HUES6 (cell line): Measurements from ENCODE around the gene SLC33A1.
"Not testable (repeated sequence)": the region's sequence is repeated elsewhere in the genome, so short reads cannot be mapped to it uniquely, and the experiment has no call there.

Experiments used
- H3K27ac ChIP-seq: 2 replicates; pipeline ENCODE4 v1.7.0; 2013; ENCODE audit warnings: low read depth, mild to moderate bottlenecking, low read length, inconsistent platforms
- H3K27me3 ChIP-seq: 2 replicates; pipeline ENCODE4 v1.6.1; 2013; ENCODE audit warnings: low read length; ENCODE audit not compliant: control insufficient read depth, insufficient read depth
- H3K36me3 ChIP-seq: 2 replicates; pipeline ENCODE4 v1.6.1; 2013; ENCODE audit warnings: low read length; ENCODE audit not compliant: control insufficient read depth, insufficient read depth
- H3K4me1 ChIP-seq: 2 replicates; pipeline ENCODE4 v1.6.1; 2013; ENCODE audit warnings: low read length; ENCODE audit not compliant: control insufficient read depth, insufficient read depth
- H3K4me3 ChIP-seq: 2 replicates; pipeline ENCODE4 v1.5.1; 2013; ENCODE audit warnings: low read depth, low read length
- H3K9ac ChIP-seq: one replicate; pipeline ENCODE4 v1.6.1; 2013; ENCODE audit warnings: mild to moderate bottlenecking, low read length
- H3K9me3 ChIP-seq: 2 replicates; pipeline ENCODE4 v1.6.1; 2013; ENCODE audit warnings: low read depth, low read length; ENCODE audit not compliant: control insufficient read depth, insufficient read depth

SLC33A1 gene

DNA sequence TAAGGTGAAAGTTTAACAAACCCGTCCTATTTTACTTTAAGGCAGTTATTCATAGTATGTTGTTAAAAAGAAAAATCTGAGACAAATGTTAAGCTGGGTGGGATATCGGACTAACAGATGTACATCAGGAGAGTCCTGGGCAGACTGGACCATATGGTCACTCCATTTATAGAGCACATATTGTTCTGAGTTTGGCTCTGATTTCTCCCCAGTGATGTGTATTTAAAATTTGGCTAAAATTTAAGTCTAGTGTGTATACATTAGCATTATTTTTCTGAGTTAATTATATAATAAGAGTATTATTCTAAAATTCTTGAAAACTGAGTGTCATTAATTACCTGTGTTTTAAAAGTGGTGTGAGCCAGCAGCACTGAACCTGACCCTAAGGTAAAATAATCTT is 22.3 kb upstream of the SLC33A1 start:
- Histone ChIP-seq H3K9ac (no peak overlapping the region), H3K9me3 (no peaks in the 10 kb centered on the region), H3K4me1 (peaks cover 3% of the 10 kb centered on the region; the same call in 1 of the 2 replicates)

DNA sequence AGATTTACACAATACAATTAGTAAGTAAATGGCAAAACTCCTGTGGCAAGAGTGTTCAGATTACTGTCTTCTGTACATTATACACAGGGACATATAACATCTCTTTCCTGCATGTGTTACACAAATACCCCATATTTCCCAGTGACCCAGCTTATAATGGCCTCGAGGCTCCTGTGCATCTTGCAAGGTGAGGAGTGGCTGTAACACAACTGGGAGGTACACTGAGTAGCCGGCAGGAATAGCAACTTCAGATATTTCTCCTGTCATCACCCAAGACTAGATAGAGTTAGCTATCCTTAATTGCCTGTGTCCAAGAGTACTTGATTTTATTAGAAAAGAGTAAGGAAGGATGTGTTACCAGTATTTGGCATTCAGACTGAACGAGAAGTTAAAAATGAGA is 21.8 kb upstream of the SLC33A1 start:
- Histone ChIP-seq H3K4me1 (peaks cover 3% of the 10 kb centered on the region; the same call in 1 of the 2 replicates), H3K27ac (no peak overlapping the region), H3K4me3 (no peak overlapping the region), H3K9ac (no peak overlapping the region), H3K36me3 (no peaks in the 10 kb centered on the region), H3K9me3 (no peaks in the 10 kb centered on the region), H3K27me3 (no peaks in the 10 kb centered on the region)

More for the DNA sequence above, 22.3 kb upstream of the SLC33A1 start:
- Histone ChIP-seq H3K27me3 (no peaks in the 10 kb centered on the region), H3K27ac (no peak overlapping the region), H3K36me3 (no peaks in the 10 kb centered on the region), H3K4me3 (no peak overlapping the region)

GRCh38 chr3:155872904-155873646 is 18.8 kb upstream of the SLC33A1 start:
- Histone ChIP-seq H3K27ac (no peak overlapping the region), H3K9ac (no peak overlapping the region), H3K4me1 (peaks cover 11% of the 10 kb centered on the region; the same call in 1 of the 2 replicates), H3K27me3 (no peaks in the 10 kb centered on the region), H3K36me3 (no peaks in the 10 kb centered on the region), H3K4me3 (peak overlapping the region; percentile 97), H3K9me3 (no peaks in the 10 kb centered on the region)

DNA sequence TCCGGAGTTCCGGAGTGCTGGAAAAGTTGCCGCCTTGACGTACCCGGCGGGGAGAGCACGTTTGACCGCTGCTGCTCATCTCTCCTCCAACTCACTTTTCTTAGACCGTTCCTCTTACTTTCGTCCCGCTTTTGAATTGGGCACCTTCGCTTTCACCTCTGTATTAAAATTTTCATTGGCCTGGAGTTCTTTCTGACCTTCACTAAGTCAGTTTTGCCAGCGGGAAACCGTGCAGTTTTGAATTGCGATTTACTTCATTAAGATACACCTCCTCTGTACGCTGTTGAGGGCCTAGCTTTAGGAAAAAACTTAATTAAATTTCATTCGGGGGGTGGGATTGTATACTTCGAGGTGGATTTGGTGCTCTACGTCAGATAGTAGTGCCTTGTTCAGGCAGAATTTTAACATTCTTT is 17.5 kb upstream of the SLC33A1 start:
- Histone ChIP-seq H3K27ac (peak overlapping the region; percentile 98; the same call in 1 of the 2 replicates), H3K4me1 (peaks cover 11% of the 10 kb centered on the region; the same call in 1 of the 2 replicates), H3K27me3 (no peaks in the 10 kb centered on the region), H3K4me3 (peak overlapping the region; percentile 97), H3K36me3 (no peaks in the 10 kb centered on the region), H3K9ac (peak overlapping the region; percentile 97), H3K9me3 (no peaks in the 10 kb centered on the region)

GRCh38 chr3:155870945-155871745 is 16.9 kb upstream of the SLC33A1 start:
- peak overlapping the region; percentile 97 for H3K9ac ChIP-seq

DNA sequence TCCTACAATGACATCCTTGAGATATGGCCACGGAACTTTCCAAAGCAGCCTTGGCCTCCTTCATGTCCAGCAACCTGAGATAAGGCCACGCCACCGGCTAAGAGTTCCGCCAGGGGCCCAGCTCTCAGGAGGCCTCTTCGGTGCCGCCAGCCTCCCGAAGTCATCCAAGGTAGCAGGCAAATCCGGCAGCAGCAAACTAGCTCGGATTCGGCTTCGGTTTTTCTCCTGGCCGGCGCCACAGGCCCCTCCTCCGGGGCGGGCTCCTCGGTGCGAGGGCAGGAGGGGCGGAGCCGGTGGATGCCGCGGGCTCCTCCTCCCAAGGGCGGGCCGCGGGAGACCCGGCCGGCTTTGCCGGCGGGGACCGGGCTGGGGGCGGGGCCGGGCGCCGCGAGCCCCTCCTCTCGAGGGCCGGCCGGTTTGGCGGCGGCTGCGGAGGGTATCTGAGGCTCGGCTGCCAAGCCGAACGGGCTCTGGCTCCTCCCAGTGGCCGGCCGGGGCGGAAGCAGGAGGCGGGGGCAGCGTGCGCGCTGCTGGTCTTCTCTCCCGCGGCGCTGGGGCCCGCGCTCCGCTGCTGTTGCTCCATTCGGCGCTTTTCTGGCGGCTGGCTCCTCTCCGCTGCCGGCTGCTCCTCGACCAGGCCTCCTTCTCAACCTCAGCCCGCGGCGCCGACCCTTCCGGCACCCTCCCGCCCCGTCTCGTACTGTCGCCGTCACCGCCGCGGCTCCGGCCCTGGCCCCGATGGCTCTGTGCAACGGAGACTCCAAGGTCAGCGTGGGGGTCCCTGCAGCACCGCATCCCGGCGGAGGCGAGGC is 16.1 kb upstream of the SLC33A1 start, which contains the start of gene GMPS:
Gene GMPS, plus strand, starts transcription at position 518 of the 812 bp plus-strand sequence. Its CDS starts 221 bp downstream, at position 739.
- Histone ChIP-seq H3K9ac (peak within 1 kb of the TSS; percentile 97), H3K4me3 (peak within 1 kb of the TSS; percentile 97), H3K36me3 (no peaks in the 10 kb centered on the region), H3K4me1 (peaks cover 9% of the 10 kb centered on the region; the same call in 1 of the 2 replicates), H3K27ac (peak within 1 kb of the TSS; percentile 98), H3K27me3 (no peaks in the 10 kb centered on the region), H3K9me3 (no peaks in the 10 kb centered on the region)

More at GRCh38 chr3:155870945-155871745, 16.9 kb upstream of the SLC33A1 start:
- Histone ChIP-seq H3K9me3 (no peaks in the 10 kb centered on the region), H3K4me3 (peak overlapping the region; percentile 97), H3K36me3 (no peaks in the 10 kb centered on the region), H3K27me3 (no peaks in the 10 kb centered on the region), H3K27ac (peak overlapping the region; percentile 98), H3K4me1 (peaks cover 11% of the 10 kb centered on the region; the same call in 1 of the 2 replicates)

DNA sequence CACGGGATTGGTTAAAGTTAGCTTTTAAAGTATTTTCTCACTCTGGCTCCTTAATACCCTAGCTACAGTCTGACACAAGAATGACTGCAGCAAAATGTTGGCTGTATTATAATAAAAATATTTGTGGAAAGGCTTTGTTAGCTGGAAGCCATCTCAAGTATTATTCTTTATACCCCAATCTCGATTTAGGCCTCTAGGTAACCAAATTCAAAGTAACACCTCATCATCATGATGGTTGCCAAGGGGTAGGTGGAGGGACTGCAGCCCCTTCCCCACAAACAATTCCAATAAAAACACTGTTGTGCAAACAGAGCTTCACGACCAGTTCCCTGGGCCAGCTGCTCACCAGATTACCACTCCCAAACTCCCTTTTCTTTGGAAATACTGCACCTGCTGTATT is 15.5 kb upstream of the SLC33A1 start:
- no peaks in the 10 kb centered on the region for H3K36me3 ChIP-seq
- H3K9me3 ChIP-seq: no peaks in the 10 kb centered on the region
- H3K9ac ChIP-seq: peak overlapping the region; percentile 18
- H3K27ac ChIP-seq: peak overlapping the region; percentile 35; the same call in 1 of the 2 replicates
- H3K27me3 ChIP-seq: no peaks in the 10 kb centered on the region
- H3K4me3 ChIP-seq: peak overlapping the region; percentile 58
- peaks cover 9% of the 10 kb centered on the region; the same call in 1 of the 2 replicates for H3K4me1 ChIP-seq

DNA sequence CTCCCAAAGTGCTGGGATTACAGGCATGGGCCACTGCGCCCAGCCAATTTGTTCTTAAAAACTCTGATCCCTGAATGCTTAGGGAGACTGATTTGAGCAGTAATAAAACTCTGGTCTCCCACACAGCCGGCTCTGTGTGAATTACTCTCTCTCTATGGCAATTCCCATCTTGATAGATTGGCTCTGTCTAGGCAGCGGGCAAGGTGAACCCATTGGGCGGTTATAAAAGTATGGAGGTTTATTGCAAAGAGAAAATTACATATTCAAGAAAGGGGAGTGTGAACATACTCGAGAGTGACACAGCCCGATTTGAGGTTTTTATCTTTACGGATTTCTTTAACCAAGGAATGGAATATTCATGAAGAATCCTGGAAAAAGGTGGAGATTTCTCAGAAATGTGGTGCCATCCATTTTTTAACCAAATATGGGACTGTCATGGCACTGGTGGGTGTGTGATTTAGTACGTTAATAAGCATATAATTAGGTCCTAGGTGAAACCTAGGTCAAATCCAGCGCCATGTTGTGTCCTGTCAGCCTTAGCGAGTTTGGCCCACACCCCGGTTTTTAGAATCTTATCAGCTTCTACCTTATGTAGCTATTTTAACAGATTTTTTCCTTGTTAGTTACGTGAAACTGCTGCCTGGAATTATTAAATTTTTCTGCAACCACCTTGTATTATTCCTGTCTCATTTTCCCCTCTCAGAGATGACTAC is 9.0 kb upstream of the SLC33A1 start:
- Histone ChIP-seq H3K36me3 (no peaks in the 10 kb centered on the region), H3K27ac (no peak overlapping the region), H3K9ac (no peak overlapping the region), H3K27me3 (no peaks in the 10 kb centered on the region), H3K9me3 (peaks cover 3% of the 10 kb centered on the region; the same call in 1 of the 2 replicates), H3K4me1 (no peaks in the 10 kb centered on the region), H3K4me3 (no peak overlapping the region)

GRCh38 chr3:155862290-155862982 is 8.2 kb upstream of the SLC33A1 start:
- H3K9me3 ChIP-seq, H3K4me1 ChIP-seq, H3K27ac ChIP-seq, H3K27me3 ChIP-seq, H3K36me3 ChIP-seq, H3K9ac ChIP-seq, H3K4me3 ChIP-seq: not testable (repeated sequence)
